T-cell (primary cell): ENCODE data around the gene EEF2. TPM values are rescaled to one million over a fixed set of nuclear protein-coding genes. Genes with fewer than 3 reads are reported as not detected.
"Not testable (repeated sequence)": the region's sequence is repeated elsewhere in the genome, so short reads cannot be mapped to it uniquely, and the experiment has no call there.

Experiments
- ATAC-seq, 4 experiments: fragments of 200-7000 bp in 3 of 4; fragments of 150-1000 bp in 1 of 4; cut with Tn5 transposase; replicated peaks in 1 of 4; 1 replicate in 3 of 4; 2 replicates in 1 of 4; pipeline ENCODE4 v1.10.0; 2021; ENCODE audit warnings: moderate library complexity in 3 of 4, mild to moderate bottlenecking in 2 of 4, moderate number of reproducible peaks in 1 of 4
- CTCF ChIA-PET, 2 donors: fragments of 300-600 bp; sonication (Branson Sonifier 250); formaldehyde crosslinking; loops; one replicate each; lab custom pipeline; 2022; ENCODE audit warnings: antibody characterized with exemption in 2 of 2; lab: Charles Lee
- POLR2A ChIA-PET, 2 donors: fragments of 300-600 bp; sonication (Branson Sonifier 250); formaldehyde crosslinking; loops; one replicate each; lab custom pipeline; 2022; ENCODE audit warnings: antibody characterized with exemption in 2 of 2; lab: Charles Lee
- DNase-seq, 35 experiments: peaks; one replicate each; pipeline versions ENCODE4 v3.0.0 to v3.0.0-alpha.2; 2013 to 2023
- H3K27ac ChIP-seq: one replicate; pipeline ENCODE4 v1.5.1; 2013; ENCODE audit warnings: low read length
- H3K27me3 ChIP-seq, 2 experiments: replicated peaks in 1 of 2; 1 replicate in 1 of 2; 2 replicates in 1 of 2; pipeline versions ENCODE4 v1.6.1 to v1.7.0; 2013; ENCODE audit warnings: low read length in 1 of 2, mixed read lengths in 1 of 2; ENCODE audit not compliant: control insufficient read depth in 2 of 2, insufficient read depth in 2 of 2; ENCODE audit errors: extremely low read depth in 1 of 2
- H3K36me3 ChIP-seq, 2 donors: 1 replicate in 1 of 2; 2 replicates in 1 of 2; pipeline versions ENCODE4 v1.6.1 to v1.7.0; 2013; ENCODE audit warnings: low read length in 1 of 2; ENCODE audit not compliant: control insufficient read depth in 2 of 2, insufficient read depth in 1 of 2; ENCODE audit errors: extremely low read depth in 1 of 2
- H3K4me1 ChIP-seq, 2 experiments: 1 replicate in 1 of 2; 2 replicates in 1 of 2; pipeline versions ENCODE4 v1.6.1 to v1.7.0; 2013; ENCODE audit warnings: low read length in 2 of 2, mixed read lengths in 1 of 2; ENCODE audit not compliant: insufficient read depth in 2 of 2, control insufficient read depth in 1 of 2; ENCODE audit errors: extremely low read depth in 1 of 2
- H3K4me3 ChIP-seq, 2 donors: 1 replicate in 1 of 2; 2 replicates in 1 of 2; pipeline versions ENCODE4 v1.5.1 to v1.7.0; 2013; ENCODE audit warnings: mild to moderate bottlenecking in 2 of 2, low read length in 1 of 2, moderate library complexity in 1 of 2; ENCODE audit not compliant: control insufficient read depth in 1 of 2; ENCODE audit errors: extremely low read depth in 1 of 2
- H3K9me3 ChIP-seq: 2 replicates; pipeline ENCODE4 v1.7.0; 2013
- H3K27ac Mint-ChIP-seq, 2 donors: one replicate each; pipeline ENCODE4 v1.8.0; 2020 to 2021; ENCODE audit warnings: mild to moderate bottlenecking in 2 of 2, mixed read lengths in 2 of 2
- H3K27me3 Mint-ChIP-seq, 2 donors: one replicate each; pipeline ENCODE4 v1.8.0; 2021 to 2022; ENCODE audit warnings: mixed read lengths in 2 of 2
- H3K36me3 Mint-ChIP-seq: one replicate; pipeline ENCODE4 v1.8.0; 2021; ENCODE audit warnings: mixed read lengths
- H3K4me1 Mint-ChIP-seq, 3 donors: one replicate each; pipeline ENCODE4 v1.8.0; 2020 to 2022; ENCODE audit warnings: mixed read lengths in 3 of 3, mild to moderate bottlenecking in 1 of 3
- H3K4me3 Mint-ChIP-seq, 3 donors: one replicate each; pipeline ENCODE4 v1.8.0; 2020 to 2022; ENCODE audit warnings: mild to moderate bottlenecking in 3 of 3, mixed read lengths in 3 of 3, moderate library complexity in 3 of 3
- H3K9me3 Mint-ChIP-seq, 3 donors: one replicate each; pipeline ENCODE4 v1.8.0; 2020 to 2022; ENCODE audit warnings: mixed read lengths in 3 of 3
- WGBS: methylation state at CpG from one replicate; pipeline ENCODE4 v1.1.5; 2013; ENCODE audit warnings: missing lambda C conversion rate; ENCODE audit not compliant: insufficient coverage; 5-methylcytosine and 5-hydroxymethylcytosine counted together
- total RNA-seq, 35 experiments: library from RNA in 6 of 35; stranded (reverse) in 6 of 35; fragments of 120-200 nt in 1 of 35; gene quantifications; one replicate each; pipeline versions ENCODE4 v1.2.1 to v1.2.4 and lab custom pipeline; 2013 to 2026

EEF2 gene
- total RNA-seq, 5 donors from 2014 or later (not counting 1 experiment from before 2014, with no cell fraction given) = 2,379 to 2,775 (median 2,439) TPM

- H3K9me3 ChIP-seq = no peaks in the 10 kb centered on the region
- H3K27ac Mint-ChIP-seq = no peak overlapping the region
Measured at GRCh38 chr19:3944018-3944721, 41.1 kb downstream of the EEF2 start.

GRCh38 chr19:3942790-3943409 is 42.4 kb downstream of the EEF2 start:
- DNase-seq (no peak), ATAC-seq (no peak)
- no peaks in the 10 kb centered on the region for H3K27me3 Mint-ChIP-seq
- no peaks in the 10 kb centered on the region for H3K9me3 Mint-ChIP-seq
- Histone ChIP-seq H3K4me3 (no peak overlapping the region), H3K27me3 (peaks cover 0 to 17% of the 10 kb centered on the region in 2 experiments), H3K4me1 (no peaks in the 10 kb centered on the region), H3K9me3 (no peaks in the 10 kb centered on the region), H3K36me3 (no peaks in the 10 kb centered on the region), H3K27ac (no peak overlapping the region)
- POLR2A ChIA-PET = no interaction called here
- H3K27ac Mint-ChIP-seq = no peak overlapping the region
- peaks cover 0 to 2% (median 0%) of the 10 kb centered on the region in 3 donors for H3K4me1 Mint-ChIP-seq
- CTCF ChIA-PET = no interaction called here
- no peaks in the 10 kb centered on the region for H3K36me3 Mint-ChIP-seq
- H3K4me3 Mint-ChIP-seq = no peak overlapping the region
- 77% methylated on average over 4 of the region's 8 CpGs for WGBS

More at GRCh38 chr19:3944018-3944721, 41.1 kb downstream of the EEF2 start:
- no peaks in the 10 kb centered on the region for H3K36me3 ChIP-seq
- H3K9me3 Mint-ChIP-seq = no peaks in the 10 kb centered on the region
- ChIA-PET POLR2A (no interaction called here), CTCF (interaction anchor here in 1 of 2 donors (0.7 kb wide), 1 partner anchor 116 kb away, joined by 4 read pairs; no protein-coding TSS in a partner anchor)
- ATAC-seq (no peak), DNase-seq (no peak)
- 65% methylated on average over 8 of the region's 11 CpGs for WGBS
- H3K27me3 Mint-ChIP-seq = no peaks in the 10 kb centered on the region
- no peaks in the 10 kb centered on the region for H3K36me3 Mint-ChIP-seq
- H3K27ac ChIP-seq = no peak overlapping the region
- peaks cover 0 to 18% of the 10 kb centered on the region in 2 experiments for H3K27me3 ChIP-seq
- peaks cover 0 to 2% (median 0%) of the 10 kb centered on the region in 3 donors for H3K4me1 Mint-ChIP-seq
- H3K4me1 ChIP-seq = no peaks in the 10 kb centered on the region
- H3K4me3 Mint-ChIP-seq = no peak overlapping the region
- H3K4me3 ChIP-seq = no peak overlapping the region

GRCh38 chr19:3938300-3938950 is 46.8 kb downstream of the EEF2 start:
- H3K36me3 Mint-ChIP-seq, DNase-seq, H3K9me3 ChIP-seq, H3K4me3 Mint-ChIP-seq, H3K4me3 ChIP-seq, H3K4me1 Mint-ChIP-seq, H3K4me1 ChIP-seq, H3K9me3 Mint-ChIP-seq, CTCF ChIA-PET, H3K27ac Mint-ChIP-seq, POLR2A ChIA-PET, ATAC-seq, H3K27ac ChIP-seq, H3K36me3 ChIP-seq: not testable (repeated sequence)
- H3K27me3 Mint-ChIP-seq = peaks cover 0 to 12% of the 10 kb centered on the region in 2 donors
- H3K27me3 ChIP-seq = peaks cover 0 to 44% of the 10 kb centered on the region in 2 experiments
- 89% methylated on average over 19 of the region's 22 CpGs for WGBS

- Mint-ChIP-seq H3K27me3 (peaks cover 3 to 17% of the 10 kb centered on the region in 2 donors), H3K27ac (no peak overlapping the region), H3K4me1 (no peaks in the 10 kb centered on the region), H3K4me3 (no peak overlapping the region), H3K36me3 (no peaks in the 10 kb centered on the region), H3K9me3 (no peaks in the 10 kb centered on the region)
- DNase-seq (no peak), ATAC-seq (no peak)
- H3K4me1 ChIP-seq = peaks cover 0 to 6% of the 10 kb centered on the region in 2 experiments
- no peaks in the 10 kb centered on the region for H3K9me3 ChIP-seq
- CTCF ChIA-PET = no interaction called here
- POLR2A ChIA-PET = no interaction called here
- no peak overlapping the region for H3K27ac ChIP-seq
- no peaks in the 10 kb centered on the region for H3K36me3 ChIP-seq
- WGBS = 84% methylated on average over 13 of the region's 29 CpGs
- peaks cover 2 to 56% of the 10 kb centered on the region in 2 experiments for H3K27me3 ChIP-seq
- H3K4me3 ChIP-seq = no peak overlapping the region
Measured at GRCh38 chr19:3936506-3937442, 48.5 kb downstream of the EEF2 start.

GRCh38 chr19:3932931-3933810 is 52.1 kb downstream of the EEF2 start, which contains the start of gene NMRK2:
Gene NMRK2, plus strand, starts transcription at chr19:3933069. Its CDS starts 603 bp downstream, at chr19:3933672.
- Histone ChIP-seq H3K27ac (no peak within 1 kb of the TSS), H3K4me1 (peaks cover 0 to 6% of the 10 kb centered on the region in 2 experiments), H3K9me3 (no peaks in the 10 kb centered on the region), H3K36me3 (no peaks in the 10 kb centered on the region), H3K4me3 (no peak within 1 kb of the TSS), H3K27me3 (peaks cover 4 to 58% of the 10 kb centered on the region in 2 experiments)
- CTCF ChIA-PET = no interaction called here
- no peaks in the 10 kb centered on the region for H3K4me1 Mint-ChIP-seq
- H3K27me3 Mint-ChIP-seq = peaks cover 6 to 21% of the 10 kb centered on the region in 2 donors
- H3K36me3 Mint-ChIP-seq = no peaks in the 10 kb centered on the region
- 8% methylated on average over 41 of the region's 51 CpGs for WGBS
- H3K27ac Mint-ChIP-seq = no peak within 1 kb of the TSS
- POLR2A ChIA-PET = interaction anchor here in 1 of 2 donors (0.6 kb wide), 1 partner anchor 134 kb away, joined by 7 read pairs; the partner anchor contains the start of gene ZBTB7A
- no peak within 1 kb of the TSS for H3K4me3 Mint-ChIP-seq
- no peaks in the 10 kb centered on the region for H3K9me3 Mint-ChIP-seq
- DNase-seq (no peak), ATAC-seq (no peak)
